ENCODE measurements around the gene LRRC4C.

Gene LRRC4C

DNA sequence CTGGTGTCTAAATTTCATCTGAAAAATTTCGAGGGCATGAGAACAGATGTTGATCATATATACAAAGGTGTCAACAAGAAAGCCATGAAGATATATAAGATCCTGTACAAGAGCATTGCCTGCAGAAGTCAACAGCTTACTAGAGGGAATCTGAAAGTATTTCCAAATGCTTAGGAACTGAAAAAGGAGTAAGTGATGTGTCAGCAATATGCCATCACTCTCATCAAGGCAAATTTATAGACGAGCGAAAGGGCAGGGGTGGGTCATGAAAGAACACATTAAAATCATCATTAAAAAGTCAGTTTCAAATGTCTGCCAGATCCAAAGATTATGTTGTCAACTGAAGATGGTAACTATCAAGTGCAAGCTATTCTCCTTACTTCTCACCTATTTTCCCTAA, 1299.0 kb downstream of the LRRC4C start:
- no peaks in the 10 kb centered on the region for H3K79me2 ChIP-seq (ENCODE audit: insufficient read depth, low read length)
- TF ChIP-seq, protein P1, sequence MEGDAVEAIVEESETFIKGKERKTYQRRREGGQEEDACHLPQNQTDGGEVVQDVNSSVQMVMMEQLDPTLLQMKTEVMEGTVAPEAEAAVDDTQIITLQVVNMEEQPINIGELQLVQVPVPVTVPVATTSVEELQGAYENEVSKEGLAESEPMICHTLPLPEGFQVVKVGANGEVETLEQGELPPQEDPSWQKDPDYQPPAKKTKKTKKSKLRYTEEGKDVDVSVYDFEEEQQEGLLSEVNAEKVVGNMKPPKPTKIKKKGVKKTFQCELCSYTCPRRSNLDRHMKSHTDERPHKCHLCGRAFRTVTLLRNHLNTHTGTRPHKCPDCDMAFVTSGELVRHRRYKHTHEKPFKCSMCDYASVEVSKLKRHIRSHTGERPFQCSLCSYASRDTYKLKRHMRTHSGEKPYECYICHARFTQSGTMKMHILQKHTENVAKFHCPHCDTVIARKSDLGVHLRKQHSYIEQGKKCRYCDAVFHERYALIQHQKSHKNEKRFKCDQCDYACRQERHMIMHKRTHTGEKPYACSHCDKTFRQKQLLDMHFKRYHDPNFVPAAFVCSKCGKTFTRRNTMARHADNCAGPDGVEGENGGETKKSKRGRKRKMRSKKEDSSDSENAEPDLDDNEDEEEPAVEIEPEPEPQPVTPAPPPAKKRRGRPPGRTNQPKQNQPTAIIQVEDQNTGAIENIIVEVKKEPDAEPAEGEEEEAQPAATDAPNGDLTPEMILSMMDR (IDR thresholded peaks at IDR 0.05; ENCODE audit: borderline replicate concordance, extremely low read depth, low read length, poor library complexity, severe bottlenecking): no peak
- TF ChIP-seq EZH2 (IDR thresholded peaks at IDR 0.05; ENCODE audit: borderline replicate concordance, low read depth, low read length, severe bottlenecking): no peak
- DNase-seq (no peak), ATAC-seq (ENCODE audit: insufficient read depth, low read depth) (no peak)
- no peaks in the 10 kb centered on the region for H3K36me3 ChIP-seq (ENCODE audit: insufficient read depth, low read length)
- H3K9ac ChIP-seq (ENCODE audit: low read depth, low read length): no peak overlapping the region
- no peak overlapping the region for H3K4me2 ChIP-seq (ENCODE audit: insufficient read depth, low read length)
- H3K4me1 ChIP-seq (ENCODE audit: insufficient read depth, low read length): no peaks in the 10 kb centered on the region
- H2AFZ ChIP-seq (ENCODE audit: low read depth, low read length): no peak overlapping the region
- no peak overlapping the region for H3K4me3 ChIP-seq (ENCODE audit: low read depth in 1 of 2, low read length in 2 of 2)
- no peaks in the 10 kb centered on the region for H3K9me3 ChIP-seq (ENCODE audit: insufficient read depth, low read length, severe bottlenecking)
- no peaks in the 10 kb centered on the region for H4K20me1 ChIP-seq (ENCODE audit: insufficient read depth, low read length)
- H3K27me3 ChIP-seq (ENCODE audit: insufficient read depth, low read length, poor library complexity): no peaks in the 10 kb centered on the region
- no peak overlapping the region for H3K27ac ChIP-seq (ENCODE audit: low read length)

DNA sequence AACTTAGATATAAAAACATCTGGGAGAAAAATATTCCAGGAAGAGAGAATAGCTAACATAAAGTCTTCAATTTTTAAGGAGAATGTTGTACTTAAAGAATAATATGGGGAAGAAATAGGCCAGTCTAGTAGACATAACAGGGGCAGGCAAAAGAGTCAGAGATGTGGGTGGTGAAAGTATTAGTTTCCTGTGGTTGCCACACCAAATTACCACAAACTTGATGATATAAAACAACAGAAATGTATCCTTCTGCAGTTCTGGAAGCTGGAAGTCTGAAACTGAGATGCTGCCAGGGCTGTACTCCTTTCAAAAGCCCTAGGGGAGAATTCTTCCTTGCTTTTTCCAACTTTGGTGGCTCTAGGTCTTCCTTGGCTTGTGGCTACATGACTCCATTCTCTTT, 1309.7 kb downstream of the LRRC4C start:
- no peak overlapping the region for H2AFZ ChIP-seq (ENCODE audit: low read depth, low read length)
- H3K36me3 ChIP-seq (ENCODE audit: insufficient read depth, low read length): no peaks in the 10 kb centered on the region
- H3K9ac ChIP-seq (ENCODE audit: low read depth, low read length): no peak overlapping the region
- H3K27me3 ChIP-seq (ENCODE audit: insufficient read depth, low read length, poor library complexity): no peaks in the 10 kb centered on the region
- H3K4me2 ChIP-seq (ENCODE audit: insufficient read depth, low read length): no peak overlapping the region
- H3K9me3 ChIP-seq (ENCODE audit: insufficient read depth, low read length, severe bottlenecking): no peaks in the 10 kb centered on the region
- no peaks in the 10 kb centered on the region for H3K79me2 ChIP-seq (ENCODE audit: insufficient read depth, low read length)
- no peaks in the 10 kb centered on the region for H4K20me1 ChIP-seq (ENCODE audit: insufficient read depth, low read length)
- no peak overlapping the region for H3K4me3 ChIP-seq (ENCODE audit: low read depth in 1 of 2, low read length in 2 of 2)
- DNase-seq (no peak), ATAC-seq (ENCODE audit: insufficient read depth, low read depth) (no peak)
- H3K4me1 ChIP-seq (ENCODE audit: insufficient read depth, low read length): no peaks in the 10 kb centered on the region
- TF ChIP-seq, protein P1 (IDR thresholded peaks at IDR 0.05; ENCODE audit: borderline replicate concordance, extremely low read depth, low read length, poor library complexity, severe bottlenecking): no peak
- no peak for TF ChIP-seq EZH2 (IDR thresholded peaks at IDR 0.05; ENCODE audit: borderline replicate concordance, low read depth, low read length, severe bottlenecking)
- H3K27ac ChIP-seq (ENCODE audit: low read length): no peak overlapping the region

DNA sequence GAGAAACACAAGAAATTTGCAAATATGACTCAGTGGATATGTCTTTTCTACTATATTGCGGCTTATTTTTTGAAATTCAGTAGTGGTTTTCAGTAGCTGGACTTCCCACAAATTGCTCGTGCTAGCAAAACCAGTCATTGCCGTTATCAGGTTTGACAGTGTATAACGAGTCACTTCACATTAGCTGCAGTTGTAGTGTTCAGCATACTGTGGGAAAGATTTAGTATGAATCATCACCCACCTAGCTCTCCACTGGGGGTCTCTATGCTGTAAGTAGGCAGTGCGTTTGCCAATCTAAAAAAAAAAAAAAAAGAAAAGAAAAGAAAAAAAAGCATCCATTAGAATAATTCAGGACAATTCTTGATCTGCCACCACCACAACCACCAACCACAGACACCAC, 1318.9 kb downstream of the LRRC4C start:
- Histone ChIP-seq H3K4me2 (ENCODE audit: insufficient read depth, low read length) (no peak overlapping the region), H3K27me3 (ENCODE audit: insufficient read depth, low read length, poor library complexity) (no peaks in the 10 kb centered on the region), H3K36me3 (ENCODE audit: insufficient read depth, low read length) (no peaks in the 10 kb centered on the region), H3K9ac (ENCODE audit: low read depth, low read length) (no peak overlapping the region), H3K27ac (ENCODE audit: low read length) (no peak overlapping the region), H3K79me2 (ENCODE audit: insufficient read depth, low read length) (no peaks in the 10 kb centered on the region), H3K9me3 (ENCODE audit: insufficient read depth, low read length, severe bottlenecking) (no peaks in the 10 kb centered on the region), H3K4me3 (ENCODE audit: low read depth in 1 of 2, low read length in 2 of 2) (no peak overlapping the region), H2AFZ (ENCODE audit: low read depth, low read length) (no peak overlapping the region), H4K20me1 (ENCODE audit: insufficient read depth, low read length) (no peaks in the 10 kb centered on the region), H3K4me1 (ENCODE audit: insufficient read depth, low read length) (no peaks in the 10 kb centered on the region)
- TF ChIP-seq, protein P1 (IDR thresholded peaks at IDR 0.05; ENCODE audit: borderline replicate concordance, extremely low read depth, low read length, poor library complexity, severe bottlenecking): no peak
- TF ChIP-seq EZH2 (IDR thresholded peaks at IDR 0.05; ENCODE audit: borderline replicate concordance, low read depth, low read length, severe bottlenecking): no peak
- DNase-seq (no peak), ATAC-seq (ENCODE audit: insufficient read depth, low read depth) (no peak)

DNA sequence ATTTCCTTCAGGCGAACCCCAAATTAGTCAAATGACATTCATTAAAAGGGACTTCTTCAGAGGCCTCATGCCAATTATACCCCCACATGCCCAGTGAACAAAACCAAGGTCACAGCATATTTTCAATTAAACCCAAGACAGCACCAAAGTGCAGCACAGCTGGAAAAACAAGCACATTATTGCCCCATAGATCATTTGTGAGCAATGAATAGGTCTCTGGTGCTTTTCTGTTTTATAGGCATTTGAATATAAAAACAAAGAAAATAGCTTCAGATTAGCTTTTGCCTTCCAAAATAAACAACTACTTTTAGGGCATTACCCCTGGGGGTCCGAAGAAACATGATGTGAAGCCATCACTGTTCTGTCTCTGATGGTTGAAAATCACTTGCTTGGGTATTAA, 1319.9 kb downstream of the LRRC4C start:
- no peaks in the 10 kb centered on the region for H3K27me3 ChIP-seq (ENCODE audit: insufficient read depth, low read length, poor library complexity)
- no peak for DNase-seq
- no peak for TF ChIP-seq EZH2 (IDR thresholded peaks at IDR 0.05; ENCODE audit: borderline replicate concordance, low read depth, low read length, severe bottlenecking)
- TF ChIP-seq, protein P1 (IDR thresholded peaks at IDR 0.05; ENCODE audit: borderline replicate concordance, extremely low read depth, low read length, poor library complexity, severe bottlenecking): no peak
- H3K4me1 ChIP-seq (ENCODE audit: insufficient read depth, low read length): no peaks in the 10 kb centered on the region
- H3K36me3 ChIP-seq (ENCODE audit: insufficient read depth, low read length): no peaks in the 10 kb centered on the region
- no peaks in the 10 kb centered on the region for H3K79me2 ChIP-seq (ENCODE audit: insufficient read depth, low read length)
- no peak for ATAC-seq (ENCODE audit: insufficient read depth, low read depth)
- H3K4me2 ChIP-seq (ENCODE audit: insufficient read depth, low read length): no peak overlapping the region
- H3K9ac ChIP-seq (ENCODE audit: low read depth, low read length): no peak overlapping the region
- no peaks in the 10 kb centered on the region for H3K9me3 ChIP-seq (ENCODE audit: insufficient read depth, low read length, severe bottlenecking)
- H3K4me3 ChIP-seq (ENCODE audit: low read depth in 1 of 2, low read length in 2 of 2): no peak overlapping the region
- no peak overlapping the region for H3K27ac ChIP-seq (ENCODE audit: low read length)
- H4K20me1 ChIP-seq (ENCODE audit: insufficient read depth, low read length): no peaks in the 10 kb centered on the region
- H2AFZ ChIP-seq (ENCODE audit: low read depth, low read length): no peak overlapping the region
